Fibroblast of peridontal ligament (primary cell): ENCODE results near the gene ZYG11A.

Experiments
- DNase-seq: peaks from one replicate; pipeline ENCODE4 v3.0.0-alpha.2; 2010; ENCODE audit errors: extremely low read depth

ZYG11A gene

DNA sequence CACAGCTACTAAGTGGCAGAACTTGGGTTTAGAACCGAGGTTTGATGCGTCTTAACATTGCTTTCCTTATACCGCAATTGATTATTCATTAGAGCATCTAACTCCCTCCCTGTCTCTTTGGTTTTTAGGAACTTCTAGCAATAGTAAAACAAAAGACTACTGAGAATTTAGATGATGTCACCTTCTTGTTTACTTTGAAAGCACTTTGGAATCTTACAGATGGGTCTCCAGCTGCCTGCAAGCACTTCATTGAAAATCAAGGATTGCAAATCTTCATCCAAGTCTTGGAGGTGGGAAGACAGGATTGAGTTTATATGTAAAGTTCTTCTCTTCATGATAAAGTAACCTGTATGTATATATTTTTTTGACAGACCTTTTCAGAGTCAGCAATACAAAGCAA lies 35.0 kb downstream of the ZYG11A start:
- DNase-seq: peak; percentile 33

DNA sequence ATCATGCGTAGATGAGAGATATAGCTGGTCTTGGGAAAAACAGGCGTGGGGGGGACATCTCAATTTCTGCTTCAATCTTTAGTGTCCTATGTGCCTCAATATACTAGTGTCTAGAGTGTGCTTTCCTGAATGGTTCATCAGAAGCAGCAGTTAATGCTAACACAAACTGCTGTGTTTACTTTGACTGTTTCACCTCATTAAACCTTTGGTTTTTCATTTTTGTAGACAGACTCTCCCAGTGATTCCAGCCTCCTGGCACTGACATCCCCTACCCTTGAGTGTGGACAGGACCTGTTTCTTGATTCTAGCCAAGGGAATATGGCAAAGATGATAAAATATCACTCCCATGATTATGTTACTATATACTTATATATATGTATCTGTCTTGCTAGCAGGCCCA lies 37.6 kb downstream of the ZYG11A start:
- DNase-seq: no peak

DNA sequence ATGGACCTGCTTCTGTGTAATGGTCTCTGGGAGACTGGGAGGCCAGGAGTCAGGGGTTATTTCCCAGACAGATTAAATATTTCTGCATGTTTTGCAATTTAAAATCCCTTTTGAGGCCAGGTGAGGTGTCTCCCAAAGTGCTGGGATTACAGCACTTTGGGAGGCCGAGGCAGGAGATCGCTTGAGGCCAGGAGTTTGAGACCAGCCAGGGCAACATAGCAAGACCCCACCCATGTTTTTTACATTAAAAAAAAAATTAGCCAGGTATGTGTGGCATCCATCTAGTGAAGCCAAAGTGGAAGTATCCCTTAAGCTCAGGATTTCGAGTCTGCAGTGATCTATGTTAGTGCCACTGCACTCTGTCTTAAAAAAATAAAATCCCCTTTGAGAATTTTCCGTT lies 44.9 kb downstream of the ZYG11A start:
- DNase-seq: no peak

DNA sequence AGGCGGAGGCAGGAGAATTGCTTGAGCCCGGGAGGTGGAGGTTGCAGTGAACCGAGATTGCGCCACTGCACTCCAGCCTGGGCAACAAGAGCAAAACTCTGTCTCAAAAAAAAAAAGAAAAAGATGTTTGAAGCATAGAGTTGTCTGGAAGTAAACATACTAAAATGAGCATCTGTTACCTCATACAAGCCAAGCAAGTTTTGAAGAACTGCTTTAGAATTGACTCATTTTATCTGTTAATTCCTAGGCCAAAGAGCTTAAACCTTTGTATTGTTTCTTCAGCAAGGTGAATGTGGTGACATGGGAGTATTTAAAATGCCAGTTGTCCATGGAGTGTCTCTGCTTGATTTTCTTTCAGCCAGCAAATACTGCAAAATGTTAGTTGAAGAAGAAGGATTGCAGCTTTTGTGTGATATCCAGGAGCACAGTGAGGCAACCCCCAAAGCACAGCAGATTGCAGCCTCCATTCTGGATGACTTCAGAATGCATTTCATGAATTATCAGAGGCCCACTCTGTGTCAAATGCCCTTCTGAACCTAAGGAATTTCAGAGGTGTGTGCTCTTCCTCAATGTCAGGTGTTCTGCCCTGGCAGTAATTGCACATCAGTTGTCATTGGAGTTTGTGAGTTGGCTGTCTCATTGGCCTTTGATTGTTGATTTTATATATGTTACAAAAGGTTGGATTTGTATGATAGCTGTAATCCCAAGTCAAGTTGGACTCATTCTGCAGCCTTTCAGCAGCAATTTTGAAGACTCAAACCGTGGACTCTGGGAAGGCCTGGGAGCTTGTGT lies 50.1 kb downstream of the ZYG11A start:
- no peak for DNase-seq

DNA sequence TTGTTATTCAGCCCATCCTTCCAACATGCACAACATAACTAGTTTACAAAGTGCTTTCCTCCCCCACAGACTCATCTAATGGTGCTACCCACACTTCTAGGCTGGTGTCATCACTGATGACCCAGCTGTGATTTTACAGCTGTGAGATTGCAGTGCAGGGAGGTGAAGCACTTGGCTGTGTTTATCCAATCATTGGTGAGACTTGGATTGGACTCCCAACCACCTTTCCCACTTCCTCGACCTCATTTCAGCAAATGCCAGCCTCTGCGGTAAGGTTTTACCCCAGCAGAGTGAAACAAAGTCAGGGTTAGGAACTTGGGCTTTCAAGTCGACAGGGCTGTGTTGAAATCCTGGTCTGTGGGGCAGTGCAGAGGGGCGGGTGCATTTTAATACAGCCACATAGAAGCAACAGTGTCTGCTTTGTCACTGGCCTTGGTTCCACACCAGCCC lies 56.9 kb downstream of the ZYG11A start:
- peak; percentile 14 for DNase-seq

DNA sequence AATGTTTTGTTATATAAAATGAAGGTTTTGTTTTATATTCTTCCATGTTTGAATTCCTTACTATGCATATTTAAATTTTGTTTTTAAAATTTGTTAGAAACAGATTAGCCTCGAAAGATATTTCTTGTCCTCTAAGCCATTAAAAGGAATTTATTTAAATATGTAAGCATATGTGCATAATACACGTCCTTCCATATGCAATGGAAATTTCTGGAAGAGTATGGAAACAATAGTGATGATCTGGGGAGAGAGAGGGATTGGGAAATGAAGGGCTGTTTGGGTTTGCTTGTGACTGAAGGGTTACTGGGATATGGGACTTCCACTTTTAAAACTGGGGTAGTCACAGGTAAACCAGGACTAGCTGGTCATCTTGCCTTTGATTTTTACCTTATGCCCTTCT lies 57.8 kb downstream of the ZYG11A start:
- DNase-seq: no peak

DNA sequence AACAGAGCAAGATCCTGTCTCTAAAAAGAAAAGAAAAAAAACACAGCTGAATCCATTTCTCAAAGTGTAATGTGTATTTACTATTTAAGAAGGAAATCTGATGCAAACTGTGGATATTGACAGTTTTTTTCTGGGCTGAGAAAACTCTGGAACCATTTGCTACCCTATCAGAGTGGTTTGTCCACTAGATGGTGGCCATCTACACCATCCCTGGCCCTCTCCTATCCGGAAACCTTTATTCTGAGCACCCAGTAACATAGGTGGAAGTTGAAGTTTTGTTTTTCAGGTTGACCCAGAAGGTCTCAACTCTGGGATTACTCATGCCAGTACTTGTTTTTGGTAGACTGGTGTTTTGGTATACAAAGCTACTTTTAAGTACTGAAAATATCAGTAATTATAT lies 58.8 kb downstream of the ZYG11A start:
- no peak for DNase-seq

DNA sequence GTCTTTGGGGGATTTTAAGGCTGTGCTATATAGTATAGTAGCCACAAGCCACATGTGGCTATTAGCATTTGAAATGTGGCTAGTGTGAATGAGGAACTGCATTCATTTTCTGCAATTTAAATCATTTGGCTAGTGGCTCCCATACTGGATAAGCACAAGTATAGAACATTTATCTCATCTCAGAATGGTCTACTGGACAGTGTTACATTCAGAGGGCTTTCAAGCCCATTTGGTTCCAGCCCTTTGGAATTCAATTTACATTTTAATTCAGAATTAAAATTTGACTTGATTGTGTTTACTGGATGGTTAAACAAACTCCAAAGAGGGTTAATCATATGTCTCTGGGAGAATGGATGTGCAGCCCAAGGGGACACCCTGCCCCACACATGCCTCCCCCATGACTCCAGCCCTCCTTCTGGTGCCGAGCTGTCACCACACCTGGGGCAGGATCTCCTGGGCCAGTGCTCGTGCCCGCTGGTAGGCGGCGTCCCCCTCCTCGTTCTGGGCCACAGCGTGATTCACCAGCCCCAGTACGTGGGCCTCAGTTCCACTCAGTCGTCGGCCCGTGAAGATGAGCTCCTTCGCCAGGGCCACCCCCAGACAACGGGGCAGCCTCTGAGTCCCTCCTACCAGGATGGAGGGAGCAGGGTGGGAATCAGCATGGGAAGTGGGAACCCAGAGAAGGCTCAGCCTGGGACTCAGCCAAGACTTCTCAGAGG lies 61.8 kb downstream of the ZYG11A start:
- no peak for DNase-seq

DNA sequence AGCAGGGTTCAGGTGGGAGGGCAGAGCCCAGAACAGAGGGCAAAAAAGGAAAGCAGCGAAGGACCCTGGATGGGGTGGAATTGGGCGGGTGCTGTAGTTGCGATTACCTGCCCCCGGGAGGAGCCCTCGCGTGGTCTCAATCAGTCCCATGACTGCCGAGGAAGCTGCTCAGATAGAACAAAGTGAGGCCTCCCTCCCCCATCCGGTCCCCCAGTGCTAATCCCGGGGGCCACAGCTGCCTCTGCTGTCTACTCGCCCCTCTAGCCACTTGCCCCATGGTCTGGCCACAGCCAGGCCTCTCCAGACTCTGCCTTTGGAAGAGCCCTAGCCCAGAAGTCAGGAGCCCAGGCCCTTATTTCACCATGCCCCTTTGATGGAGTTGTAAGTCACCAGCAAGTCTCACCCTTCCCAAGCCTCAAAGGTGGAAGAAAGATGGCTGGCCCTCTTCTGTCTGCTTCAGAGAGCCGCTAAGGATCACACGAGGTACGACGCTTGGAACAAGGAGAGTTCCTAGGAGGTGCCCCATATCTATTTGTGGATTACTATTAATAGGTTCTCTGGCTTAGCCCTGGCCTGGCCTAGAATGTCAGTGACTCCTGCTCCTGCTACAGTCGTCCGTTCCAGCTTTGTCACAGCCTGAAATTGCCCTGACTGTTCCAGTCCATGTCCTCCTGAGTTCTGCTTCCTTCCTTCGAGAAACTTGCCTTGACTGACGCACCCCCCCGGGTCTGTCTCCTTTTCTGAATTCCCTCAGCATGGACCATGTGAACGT lies 62.6 kb downstream of the ZYG11A start:
- DNase-seq: no peak

DNA sequence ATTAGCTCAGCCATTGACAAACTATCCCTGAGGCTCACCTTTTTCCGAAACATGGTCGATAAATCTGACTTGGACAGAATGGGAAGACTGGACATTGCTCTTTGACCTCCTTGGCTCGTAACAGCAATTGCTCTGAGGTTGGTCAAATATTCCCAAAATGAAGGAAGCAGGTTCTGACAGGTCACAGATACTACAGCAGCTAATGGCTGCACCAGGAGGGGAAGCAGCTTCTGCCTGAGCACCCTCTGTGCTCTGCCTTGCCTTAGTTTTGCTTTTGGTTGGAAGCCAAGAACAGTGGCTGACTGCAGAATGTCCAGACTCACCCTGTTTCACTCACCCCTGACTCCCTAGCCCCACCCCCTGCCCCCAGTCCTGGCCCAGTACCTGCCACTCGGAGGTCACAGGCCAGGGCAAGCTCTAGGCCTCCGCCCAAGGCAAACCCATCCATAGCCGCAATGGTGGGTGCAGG lies 63.6 kb downstream of the ZYG11A start:
- DNase-seq: no peak

DNA sequence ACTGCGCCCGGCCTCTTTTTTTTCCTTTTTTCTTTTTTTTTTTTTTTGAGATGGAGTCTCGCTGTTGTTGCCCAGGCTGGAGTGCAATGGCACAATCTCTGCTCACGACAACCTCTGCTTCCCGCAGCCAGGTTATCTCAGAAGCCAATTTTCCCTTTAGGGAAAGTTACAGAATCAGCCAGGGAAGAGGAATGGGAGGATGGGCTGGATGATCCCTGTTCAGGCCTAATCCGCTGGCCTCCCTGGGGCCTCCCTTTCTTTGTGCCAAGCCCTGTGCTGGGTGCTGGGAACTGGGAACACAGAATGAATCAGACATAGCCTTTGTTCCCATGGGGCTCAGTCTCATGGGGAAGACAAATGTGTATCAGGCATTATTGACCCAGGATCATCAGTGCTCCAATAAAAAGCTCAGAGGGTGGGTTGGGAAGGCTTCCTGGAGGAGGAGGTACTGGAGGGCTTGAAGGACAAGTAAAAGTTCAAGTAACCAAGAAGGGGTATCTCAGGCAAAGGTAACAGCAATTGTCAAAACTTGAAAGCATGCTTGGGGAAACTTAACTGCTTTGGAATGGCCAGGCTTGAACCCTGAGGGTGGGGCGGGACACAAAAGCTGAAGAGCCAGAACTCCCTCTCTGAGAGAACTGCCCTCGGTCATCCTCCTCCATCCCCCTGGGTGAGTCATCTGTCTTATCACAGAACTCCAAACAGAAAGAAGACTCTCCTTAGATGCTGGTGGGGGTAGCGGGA lies 64.7 kb downstream of the ZYG11A start:
- no peak for DNase-seq

DNA sequence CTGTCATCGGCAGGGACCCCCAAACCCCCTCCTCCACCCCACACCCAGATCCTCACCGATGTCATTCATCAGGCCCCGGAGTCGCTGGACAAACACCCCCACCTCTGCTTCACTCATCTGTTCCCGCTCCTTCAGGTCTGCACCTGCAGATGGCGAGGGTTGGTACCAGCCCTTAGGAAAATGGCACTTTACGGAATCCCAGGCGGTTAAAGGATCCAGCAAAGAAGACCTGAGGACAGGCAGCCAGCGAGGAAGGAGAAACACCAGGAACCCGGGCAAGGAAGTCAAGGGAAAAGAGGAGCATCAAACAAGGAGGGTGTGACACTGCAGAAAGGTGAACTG lies 65.2 kb downstream of the ZYG11A start:
- DNase-seq: no peak

DNA sequence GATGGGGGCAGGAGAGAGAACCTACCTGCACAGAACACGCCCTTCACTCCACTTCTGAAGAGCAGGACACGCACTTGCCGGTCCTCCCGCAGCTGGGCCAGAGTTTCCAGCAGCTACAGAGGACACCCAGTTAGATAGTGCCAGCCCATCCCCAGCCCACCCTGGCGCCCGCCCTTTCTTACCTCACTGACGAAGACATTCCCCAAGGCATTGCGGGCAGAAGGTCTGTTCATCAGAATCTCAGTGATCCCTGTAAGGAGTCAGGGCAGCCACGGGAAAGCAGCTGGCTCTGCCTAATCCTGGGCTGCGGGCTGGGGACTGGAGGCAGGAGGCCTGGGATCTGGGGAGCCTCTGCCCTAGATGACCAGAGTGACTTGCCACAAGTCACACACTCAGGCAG lies 69.0 kb downstream of the ZYG11A start:
- no peak for DNase-seq

DNA sequence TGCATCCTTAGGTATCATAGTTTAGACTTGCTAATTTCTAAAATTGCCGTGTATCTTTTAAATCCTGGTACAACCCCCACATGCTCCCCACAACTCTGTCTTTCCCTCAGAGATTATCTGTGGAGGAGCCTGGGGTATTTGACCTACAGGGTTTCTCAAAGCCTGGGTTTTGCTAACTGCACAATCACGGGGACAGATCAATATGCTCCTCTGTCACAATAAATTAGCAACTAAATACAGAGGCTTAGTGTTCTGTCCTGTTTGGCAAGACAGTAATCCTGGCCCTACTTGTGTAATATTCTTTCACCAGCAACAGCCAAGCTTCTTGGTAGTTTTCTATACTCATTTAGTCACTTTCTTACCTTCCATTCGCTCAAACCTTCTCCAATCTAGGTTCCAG lies 70.5 kb downstream of the ZYG11A start:
- no peak for DNase-seq

DNA sequence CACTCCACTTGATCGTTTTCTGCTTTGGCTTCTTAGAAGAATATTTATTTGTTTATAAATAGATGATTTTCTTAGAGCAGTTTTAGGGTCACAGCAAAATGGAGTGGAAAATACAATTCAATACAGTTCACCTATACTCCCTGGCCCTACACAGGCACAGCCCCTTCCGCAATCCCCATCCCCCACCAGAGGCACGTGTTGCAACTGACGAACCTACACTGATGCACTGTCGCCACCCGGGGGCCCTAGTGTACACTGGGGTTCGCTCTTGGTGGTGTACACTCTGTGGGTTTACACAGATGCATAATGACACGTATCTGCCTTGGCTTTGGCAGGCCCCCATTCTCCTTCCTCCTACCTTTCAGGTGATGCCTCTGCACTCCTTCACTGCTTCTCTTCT lies 71.0 kb downstream of the ZYG11A start:
- DNase-seq: no peak

DNA sequence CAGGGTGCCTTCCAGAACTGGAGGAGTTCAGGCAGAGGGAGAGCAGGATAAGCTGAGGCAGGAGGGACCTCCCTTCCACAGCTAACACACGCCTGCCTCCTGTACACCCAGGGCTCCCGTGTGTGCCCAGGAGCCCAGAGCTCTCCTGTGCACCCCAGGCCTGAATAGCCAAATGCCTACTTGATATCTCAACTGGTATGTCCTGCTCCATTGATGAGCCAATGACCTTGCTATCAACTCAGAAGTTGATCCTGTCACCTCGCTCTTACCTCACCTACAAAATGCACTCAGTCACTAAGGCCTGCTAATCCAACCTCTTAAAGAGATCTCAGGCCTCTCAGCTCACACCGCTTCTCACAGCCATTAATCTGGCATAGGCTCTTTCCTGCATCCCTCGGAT lies 71.9 kb downstream of the ZYG11A start:
- no peak for DNase-seq

DNA sequence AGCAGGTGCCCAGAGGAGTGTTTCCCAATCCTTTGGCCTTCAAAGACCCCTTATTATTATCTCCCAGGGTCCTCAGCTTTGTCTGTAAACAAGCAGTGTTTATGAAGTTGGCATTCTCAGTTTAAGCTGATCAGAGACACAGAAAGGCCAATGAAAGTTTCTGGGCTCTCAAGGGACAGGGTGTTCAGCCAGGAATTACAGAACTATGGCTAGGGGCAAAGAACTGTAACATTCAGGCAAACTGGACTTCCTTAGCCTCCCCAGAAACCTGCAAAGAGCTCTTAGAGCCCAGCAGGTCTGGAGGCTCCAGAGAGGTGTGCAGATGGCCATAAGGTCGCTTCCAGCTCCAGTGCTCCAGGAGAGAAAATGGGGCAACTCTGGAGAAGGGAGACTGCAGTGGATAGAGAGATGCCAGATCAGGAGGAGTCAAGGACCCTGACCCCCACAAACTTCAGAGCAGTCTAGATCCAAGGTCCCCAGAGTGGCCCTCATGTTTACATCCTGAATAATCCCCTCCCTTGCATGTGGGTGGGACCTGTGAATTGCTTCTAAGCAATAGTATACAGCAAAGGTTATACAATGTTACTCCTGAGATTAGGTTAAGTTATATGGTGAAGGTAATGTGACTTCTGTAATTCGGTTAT lies 72.8 kb downstream of the ZYG11A start:
- DNase-seq: no peak

DNA sequence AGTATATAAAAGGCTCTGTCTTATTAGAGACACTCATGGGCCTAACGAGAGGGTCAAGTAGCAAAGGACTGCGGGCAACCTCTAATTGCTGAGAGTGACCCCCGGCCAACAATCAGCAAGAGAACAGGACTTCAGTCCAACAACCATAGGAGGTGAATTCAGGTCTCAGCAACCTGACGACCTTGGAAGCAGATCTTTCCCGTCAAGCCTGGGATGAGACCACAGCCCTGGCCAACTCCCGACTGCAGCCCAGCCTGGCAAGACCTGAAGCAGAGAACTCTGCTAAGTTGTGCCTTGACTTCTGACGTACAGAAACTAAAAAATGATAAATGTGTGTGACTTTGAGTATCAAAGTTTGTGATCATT lies 73.3 kb downstream of the ZYG11A start:
- no peak for DNase-seq

DNA sequence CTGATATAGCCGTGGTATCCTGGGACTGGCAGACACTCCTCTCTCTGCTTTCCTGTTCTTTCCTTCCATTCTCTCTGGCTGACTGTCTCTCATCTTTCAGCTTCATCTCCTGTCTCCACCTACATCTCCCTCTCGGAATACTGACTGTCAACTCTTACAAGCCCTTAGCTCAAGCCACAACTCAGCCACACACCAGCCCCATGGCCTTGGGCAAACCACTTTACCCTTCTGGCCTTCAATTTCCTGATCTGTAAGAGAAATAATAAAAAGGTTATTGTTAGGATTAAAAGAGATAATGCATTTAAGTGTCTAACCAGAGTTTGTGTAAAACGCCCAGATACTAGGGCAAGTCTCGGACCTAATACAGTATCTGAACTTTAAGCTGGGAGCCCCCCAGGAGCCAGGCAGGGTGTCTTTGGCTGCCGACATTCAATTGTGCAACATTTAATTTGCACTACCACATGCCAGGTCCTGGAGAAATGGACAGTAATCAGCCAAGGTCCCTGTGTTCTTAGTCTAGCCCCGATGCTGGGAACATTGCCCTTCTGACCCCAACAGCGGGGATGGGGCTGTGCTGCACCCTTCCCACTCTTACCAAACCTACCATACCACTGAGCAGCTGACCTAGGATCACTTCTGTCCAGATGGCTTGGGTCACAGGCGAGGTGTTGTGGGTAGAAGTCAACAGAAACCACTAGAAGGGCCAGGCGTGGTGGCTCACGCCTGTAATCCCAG lies 73.8 kb downstream of the ZYG11A start:
- no peak for DNase-seq

DNA sequence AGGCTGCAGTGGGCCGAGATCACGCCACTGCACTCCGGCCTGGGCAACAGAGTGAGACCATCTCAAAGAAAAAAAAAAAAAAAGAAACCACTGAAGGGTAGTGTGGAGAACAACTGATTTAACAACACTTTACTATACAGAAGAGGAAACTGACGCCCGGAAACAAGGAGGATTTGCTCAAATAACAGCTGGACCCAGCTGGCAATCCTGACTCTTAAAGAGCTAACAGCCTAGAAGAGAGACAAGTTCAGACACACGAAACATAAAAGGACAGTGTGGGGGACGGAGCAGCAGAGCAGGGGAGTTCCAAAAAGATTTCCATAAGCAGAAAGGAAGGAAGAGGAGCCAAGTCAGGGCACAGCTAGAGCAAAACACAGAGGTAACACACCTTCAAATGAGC lies 74.6 kb downstream of the ZYG11A start:
- no peak for DNase-seq

DNA sequence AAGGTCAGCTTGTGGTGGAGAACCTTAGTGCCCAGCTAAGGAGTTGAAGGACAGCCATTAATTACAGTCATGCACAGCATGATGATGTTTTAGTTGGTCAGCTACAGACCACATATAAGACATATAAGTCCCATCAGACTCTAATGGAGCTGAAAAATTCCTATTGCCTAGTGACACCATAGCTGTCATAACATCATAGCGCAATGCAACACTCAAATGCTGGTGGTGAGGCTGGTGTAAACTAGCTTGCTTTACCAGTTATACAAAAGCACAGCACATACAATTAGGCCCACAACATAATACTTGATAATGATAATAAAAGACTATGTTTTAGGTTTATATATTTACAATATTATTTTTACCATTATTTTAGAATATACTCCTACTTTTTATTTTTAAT lies 75.0 kb downstream of the ZYG11A start:
- no peak for DNase-seq
